Endothelial cell of umbilical vein (primary cell): ENCODE measurements around the gene EVC. TPM values are rescaled to one million over a fixed set of nuclear protein-coding genes. Genes with fewer than 3 reads are reported as not detected.

Source experiments
- BruUV-seq: library from RNA; stranded (reverse); fragments of 400-500 nt; replicated peaks from 2 replicates; lab custom pipeline; 2021; lab: Mats Ljungman, UMichigan
- CTCF ChIA-PET: fragments of 300-600, 350-600 bp; sonication (Branson Sonifier 250); formaldehyde crosslinking; loops from one replicate; lab custom pipeline; 2021; ENCODE audit warnings: antibody characterized with exemption, inconsistent platforms; lab: Charles Lee
- POLR2A ChIA-PET: fragments of 300-600, 350-600 bp; sonication (Branson Sonifier 250); formaldehyde crosslinking; loops from one replicate; lab custom pipeline; 2021; ENCODE audit warnings: antibody characterized with exemption, inconsistent platforms; lab: Charles Lee
- DNase-seq: peaks from one replicate; pipeline ENCODE4 v3.0.0-alpha.2; 2011; ENCODE audit warnings: low read depth, low spot score
- FAIRE-seq: peaks from 2 replicates; lab custom pipeline; 2011; peaks lifted over from hg19 to GRCh38; lab: Jason Lieb, UNC
- H2AFZ ChIP-seq: 2 replicates; pipeline ENCODE4 v1.6.0; 2012; ENCODE audit warnings: low read depth, low read length, control low read depth, inconsistent platforms
- H3K27ac ChIP-seq: 2 replicates; pipeline ENCODE4 v1.5.1; 2011; ENCODE audit warnings: low read depth, mild to moderate bottlenecking, control low read depth, low read length, moderate library complexity; ENCODE audit not compliant: insufficient read depth
- H3K27me3 ChIP-seq, 2 experiments: 2 replicates each; pipeline versions ENCODE4 v1.6.0 to v1.6.1; 2011; ENCODE audit warnings: low read length in 2 of 2, mixed read lengths in 1 of 2; ENCODE audit not compliant: control insufficient read depth in 2 of 2, insufficient read depth in 2 of 2
- H3K36me3 ChIP-seq, 2 experiments: 2 replicates in 1 of 2; 3 replicates in 1 of 2; pipeline ENCODE4 v1.5.1; 2011; ENCODE audit warnings: low read length in 2 of 2, mild to moderate bottlenecking in 1 of 2, moderate library complexity in 1 of 2; ENCODE audit not compliant: control insufficient read depth in 2 of 2, insufficient read depth in 2 of 2; ENCODE audit errors: extremely low read depth in 1 of 2
- H3K4me1 ChIP-seq: 3 replicates; pipeline ENCODE4 v1.5.1; 2011; ENCODE audit warnings: mild to moderate bottlenecking, low read length; ENCODE audit not compliant: control insufficient read depth, insufficient read depth; ENCODE audit errors: extremely low read depth
- H3K4me2 ChIP-seq: 2 replicates; pipeline ENCODE4 v1.6.1; 2011; ENCODE audit warnings: low read length, control low read depth, mixed read lengths; ENCODE audit not compliant: insufficient read depth
- H3K4me3 ChIP-seq, 3 experiments: fragments of 200-600 bp in 1 of 3; sonication (generic), shearing (Covaris generic) in 1 of 3; replicated peaks in 1 of 3; 2 replicates each; pipeline ENCODE4 v1.5.1; 2011 to 2016; ENCODE audit warnings: control low read depth in 3 of 3, low read length in 3 of 3, mild to moderate bottlenecking in 2 of 3, inconsistent platforms in 1 of 3, low read depth in 1 of 3, moderate library complexity in 1 of 3; ENCODE audit not compliant: insufficient read depth in 1 of 3
- H3K79me2 ChIP-seq: 2 replicates; pipeline ENCODE4 v1.6.0; 2012; ENCODE audit warnings: low read length, inconsistent platforms; ENCODE audit not compliant: control insufficient read depth, insufficient read depth
- H3K9ac ChIP-seq: replicated peaks from 2 replicates; pipeline ENCODE3; 2011; ENCODE audit warnings: low read length, control low read depth; ENCODE audit not compliant: insufficient read depth; ENCODE audit errors: extremely low read depth
- H3K9me1 ChIP-seq: replicated peaks from 3 replicates; pipeline ENCODE4 v1.6.0; 2011; ENCODE audit warnings: mild to moderate bottlenecking, low read length; ENCODE audit not compliant: control insufficient read depth, insufficient read depth; ENCODE audit errors: extremely low read depth
- H3K9me3 ChIP-seq: replicated peaks from 2 replicates; pipeline ENCODE4 v1.5.1; 2012; ENCODE audit warnings: low read length, inconsistent platforms; ENCODE audit not compliant: control insufficient read depth, insufficient read depth
- H4K20me1 ChIP-seq: replicated peaks from 2 replicates; pipeline ENCODE3; 2011; ENCODE audit warnings: mild to moderate bottlenecking, low read length; ENCODE audit not compliant: control insufficient read depth, insufficient read depth; ENCODE audit errors: extremely low read depth
- CTCF ChIP-seq, 2 donors: IDR thresholded peaks; 1 replicate in 1 of 2; 2 replicates in 1 of 2; pipeline ENCODE4 v1.5.1; 2011; ENCODE audit warnings: low read length in 2 of 2, mild to moderate bottlenecking in 2 of 2, moderate library complexity in 2 of 2, control low read depth in 1 of 2, inconsistent platforms in 1 of 2, low read depth in 1 of 2; ENCODE audit not compliant: insufficient read depth in 1 of 2; ENCODE audit errors: extremely low read depth in 1 of 2
- EZH2 ChIP-seq: IDR thresholded peaks from 2 replicates; pipeline ENCODE4 v1.6.1; 2012; ENCODE audit warnings: borderline replicate concordance, low read depth, mild to moderate bottlenecking, moderate library complexity, low read length, inconsistent platforms; ENCODE audit not compliant: severe bottlenecking
- FOS ChIP-seq: IDR thresholded peaks from 2 replicates; pipeline ENCODE4 v1.6.1; 2011; ENCODE audit warnings: mild to moderate bottlenecking, low read length, moderate library complexity, borderline replicate concordance; ENCODE audit not compliant: insufficient read depth
- GATA2 ChIP-seq: IDR thresholded peaks from 2 replicates; pipeline ENCODE4 v1.7.0; 2011; ENCODE audit warnings: low read depth, mild to moderate bottlenecking, moderate library complexity, mixed read lengths, low read length; ENCODE audit not compliant: insufficient read length, insufficient read depth
- JUN ChIP-seq: IDR thresholded peaks from 2 replicates; pipeline ENCODE4 v1.6.1; 2011; ENCODE audit warnings: borderline replicate concordance, low read depth; ENCODE audit not compliant: insufficient read length, insufficient read depth
- MAX ChIP-seq: IDR thresholded peaks from 2 replicates; pipeline ENCODE4 v1.6.1; 2011; ENCODE audit not compliant: insufficient read depth, insufficient read length
- MYC ChIP-seq: IDR thresholded peaks from one replicate; pipeline ENCODE4 v1.6.1; 2011; ENCODE audit warnings: mild to moderate bottlenecking, low read depth, low read length
- POLR2A ChIP-seq: IDR thresholded peaks from 2 replicates; pipeline ENCODE4 v1.6.1; 2012; ENCODE audit warnings: low read depth, mild to moderate bottlenecking, control low read depth, low read length
- POLR2AphosphoS5 ChIP-seq: IDR thresholded peaks from 2 replicates; pipeline ENCODE4 v1.6.1; 2012; ENCODE audit warnings: low read depth, mild to moderate bottlenecking, control low read depth, low read length, moderate library complexity; ENCODE audit not compliant: insufficient read depth
- dilution Hi-C: fragments of 300-500 bp; cut with MboI; formaldehyde crosslinking; loops from one replicate; pipeline ENCODE4 v1.15.0; 2019; ENCODE audit warnings: low sequenced_read_pairs; ENCODE audit not compliant: extremely low pct_ligation_motif_present
- intact Hi-C: fragments of 100-400 bp; cut with micrococcal nuclease; formaldehyde crosslinking; loops from one replicate; pipeline ENCODE4 v1.10.0; 2022
- polyA plus RNA-seq, 4 experiments: library from polyadenylated mRNA; depleted of rRNA in 3 of 4; stranded (reverse) in 3 of 4; unstranded in 1 of 4; fragments of >200 nt; gene quantifications; 2 replicates each; pipeline versions ENCODE4 v1.2.1 to v1.2.3, GENCODE V29; 2011 to 2012; ENCODE audit warnings: missing spikeins in 1 of 4
- total RNA-seq: library from RNA; stranded (reverse); gene quantifications from 2 replicates; pipeline ENCODE4 v1.2.3, GENCODE V29; 2021

The EVC gene
- total and polyA plus RNA-seq, 2 donors (not counting 3 experiments of a cell fraction or from before 2014, with no cell fraction given): 6.3 to 31.6 TPM

- CTCF ChIA-PET: interaction anchor here (1.3 to 1.4 kb wide), 2 partner anchors 8 to 19 kb away, joined by 3 to 8 read pairs; no protein-coding TSS in a partner anchor
Measured at GRCh38 chr4:5804656-5805055, 93.7 kb downstream of the EVC start.

More at GRCh38 chr4:5804656-5805055, 93.7 kb downstream of the EVC start:
- Histone ChIP-seq H3K4me2 (no peak overlapping the region), H4K20me1 (no peaks in the 10 kb centered on the region), H3K27ac (no peak overlapping the region), H3K36me3 (peaks cover 0 to 29% of the 10 kb centered on the region in 2 experiments), H3K9ac (no peak overlapping the region), H3K4me3 (no peak overlapping the region), H3K9me1 (no peaks in the 10 kb centered on the region), H2AFZ (no peak overlapping the region), H3K4me1 (no peaks in the 10 kb centered on the region), H3K79me2 (no peaks in the 10 kb centered on the region), H3K27me3 (no peaks in the 10 kb centered on the region), H3K9me3 (no peaks in the 10 kb centered on the region)
- no TSS peak for BruUV-seq
- dilution Hi-C loops (no loop called here), intact Hi-C loops (no loop called here)
- POLR2A ChIA-PET: no interaction called here
- FAIRE-seq (no peak), DNase-seq (no peak)
- TF ChIP-seq MYC (no peak), MAX (no peak), GATA2 (no peak), JUN (no peak), EZH2 (no peak), POLR2A (no peak), POLR2AphosphoS5 (no peak), FOS (no peak), CTCF (IDR thresholded peaks at IDR 0.05; ENCODE audit: extremely low read depth in 1 of 2, insufficient read depth in 1 of 2, low read depth in 1 of 2, low read length in 2 of 2) (no peak)
